Measurements from ENCODE around the gene NAALADL2.
A peak's percentile ranks its signal among the peaks of the same experiment; 100 is the strongest.

Gene NAALADL2

GRCh38 chr3:175648899-175649298 lies 789.8 kb downstream of the NAALADL2 start:
- H4K91ac ChIP-seq (ENCODE audit: low read depth, low read length): no peak overlapping the region
- no peak overlapping the region for H3K4me3 ChIP-seq (ENCODE audit: low read depth, low read length)
- H3K4me2 ChIP-seq (ENCODE audit: low read length): no peak overlapping the region
- no peak overlapping the region for H3K14ac ChIP-seq (ENCODE audit: low read length)
- H3K27me3 ChIP-seq (ENCODE audit: insufficient read depth, low read length): no peaks in the 10 kb centered on the region
- no peak overlapping the region for H4K8ac ChIP-seq (ENCODE audit: low read depth, low read length)
- H3K18ac ChIP-seq (ENCODE audit: low read length): no peak overlapping the region
- H3K27ac ChIP-seq (ENCODE audit: low read depth, low read length): no peak overlapping the region
- H2BK120ac ChIP-seq (ENCODE audit: insufficient read depth, low read length, poor library complexity): no peak overlapping the region
- H2AFZ ChIP-seq (ENCODE audit: insufficient read depth, low read length, poor library complexity): no peak overlapping the region
- H3K4me1 ChIP-seq (ENCODE audit: control insufficient read depth in 1 of 2, insufficient read depth in 2 of 2, low read length in 2 of 2): no peaks in the 10 kb centered on the region
- H3K23ac ChIP-seq (ENCODE audit: low read length): no peak overlapping the region
- no peak overlapping the region for H3K4ac ChIP-seq (ENCODE audit: low read depth, low read length)
- H3K36me3 ChIP-seq (ENCODE audit: control insufficient read depth in 1 of 2, insufficient read depth in 2 of 2, low read length in 2 of 2): no peaks in the 10 kb centered on the region
- no peak overlapping the region for H2BK5ac ChIP-seq (ENCODE audit: low read depth, low read length, poor library complexity)
- H2AK5ac ChIP-seq (ENCODE audit: low read length): no peak overlapping the region
- H4K12ac ChIP-seq (ENCODE audit: low read depth, low read length): no peak overlapping the region
- no peaks in the 10 kb centered on the region for H3K79me2 ChIP-seq (ENCODE audit: control insufficient read depth, insufficient read depth, low read length, poor library complexity)
- H2BK12ac ChIP-seq (ENCODE audit: low read length): no peak overlapping the region
- DNase-seq: no peak
- H3K9ac ChIP-seq (ENCODE audit: low read length): no peak overlapping the region
- H3K9me3 ChIP-seq (ENCODE audit: insufficient read depth, low read depth, low read length): no peaks in the 10 kb centered on the region
- H3K79me1 ChIP-seq (ENCODE audit: low read length): no peaks in the 10 kb centered on the region

GRCh38 chr3:175651716-175652115 lies 792.6 kb downstream of the NAALADL2 start:
- DNase-seq: no peak
- Histone ChIP-seq H3K79me1 (ENCODE audit: low read length) (no peaks in the 10 kb centered on the region), H3K18ac (ENCODE audit: low read length) (no peak overlapping the region), H3K23ac (ENCODE audit: low read length) (no peak overlapping the region), H4K8ac (ENCODE audit: low read depth, low read length) (no peak overlapping the region), H3K4me3 (ENCODE audit: low read depth, low read length) (no peak overlapping the region), H2AK5ac (ENCODE audit: low read length) (no peak overlapping the region), H3K4ac (ENCODE audit: low read depth, low read length) (no peak overlapping the region), H3K27me3 (ENCODE audit: insufficient read depth, low read length) (no peaks in the 10 kb centered on the region), H2BK120ac (ENCODE audit: insufficient read depth, low read length, poor library complexity) (no peak overlapping the region), H3K9me3 (ENCODE audit: insufficient read depth, low read depth, low read length) (no peaks in the 10 kb centered on the region), H2BK5ac (ENCODE audit: low read depth, low read length, poor library complexity) (no peak overlapping the region), H2BK12ac (ENCODE audit: low read length) (no peak overlapping the region), H3K14ac (ENCODE audit: low read length) (no peak overlapping the region), H2AFZ (ENCODE audit: insufficient read depth, low read length, poor library complexity) (no peak overlapping the region), H4K91ac (ENCODE audit: low read depth, low read length) (no peak overlapping the region), H3K27ac (ENCODE audit: low read depth, low read length) (no peak overlapping the region), H3K79me2 (ENCODE audit: control insufficient read depth, insufficient read depth, low read length, poor library complexity) (no peaks in the 10 kb centered on the region), H3K9ac (ENCODE audit: low read length) (no peak overlapping the region), H3K36me3 (ENCODE audit: control insufficient read depth in 1 of 2, insufficient read depth in 2 of 2, low read length in 2 of 2) (no peaks in the 10 kb centered on the region), H4K12ac (ENCODE audit: low read depth, low read length) (no peak overlapping the region), H3K4me1 (ENCODE audit: control insufficient read depth in 1 of 2, insufficient read depth in 2 of 2, low read length in 2 of 2) (no peaks in the 10 kb centered on the region), H3K4me2 (ENCODE audit: low read length) (no peak overlapping the region)
- WGBS (ENCODE audit: extremely low coverage, insufficient coverage, insufficient read length): no CpG with 5 or more reads among the region's 5 CpGs

DNA sequence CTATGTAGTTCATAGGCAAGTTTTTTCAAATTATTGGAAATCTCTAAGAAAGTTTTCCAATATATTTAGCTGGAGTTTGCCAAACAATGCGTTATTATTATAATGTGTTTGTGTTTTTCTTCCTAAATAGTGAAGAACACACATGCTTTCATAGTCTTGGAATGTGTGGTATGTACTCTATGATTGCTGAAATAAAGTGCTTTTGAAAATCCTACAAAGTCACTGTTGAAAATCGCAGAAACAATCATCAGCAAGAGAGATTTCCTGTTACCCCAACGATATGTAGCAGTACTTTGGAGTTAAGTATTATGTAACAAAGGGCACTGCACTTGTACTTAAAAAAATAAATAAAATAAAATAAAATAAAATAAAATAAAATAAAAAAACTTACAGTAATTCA lies 796.2 kb downstream of the NAALADL2 start:
- Histone ChIP-seq H3K9ac (ENCODE audit: low read length) (no peak overlapping the region), H2BK120ac (ENCODE audit: insufficient read depth, low read length, poor library complexity) (no peak overlapping the region), H3K36me3 (ENCODE audit: control insufficient read depth in 1 of 2, insufficient read depth in 2 of 2, low read length in 2 of 2) (no peaks in the 10 kb centered on the region), H3K18ac (ENCODE audit: low read length) (no peak overlapping the region), H4K8ac (ENCODE audit: low read depth, low read length) (no peak overlapping the region), H2BK5ac (ENCODE audit: low read depth, low read length, poor library complexity) (no peak overlapping the region), H3K27ac (ENCODE audit: low read depth, low read length) (no peak overlapping the region), H3K27me3 (ENCODE audit: insufficient read depth, low read length) (no peaks in the 10 kb centered on the region), H4K12ac (ENCODE audit: low read depth, low read length) (no peak overlapping the region), H2BK12ac (ENCODE audit: low read length) (no peak overlapping the region), H3K4me1 (ENCODE audit: control insufficient read depth in 1 of 2, insufficient read depth in 2 of 2, low read length in 2 of 2) (no peaks in the 10 kb centered on the region), H2AFZ (ENCODE audit: insufficient read depth, low read length, poor library complexity) (no peak overlapping the region), H2AK5ac (ENCODE audit: low read length) (no peak overlapping the region), H3K4me3 (ENCODE audit: low read depth, low read length) (no peak overlapping the region), H3K79me2 (ENCODE audit: control insufficient read depth, insufficient read depth, low read length, poor library complexity) (no peaks in the 10 kb centered on the region), H3K79me1 (ENCODE audit: low read length) (no peaks in the 10 kb centered on the region), H3K4me2 (ENCODE audit: low read length) (no peak overlapping the region), H3K9me3 (ENCODE audit: insufficient read depth, low read depth, low read length) (no peaks in the 10 kb centered on the region), H3K14ac (ENCODE audit: low read length) (no peak overlapping the region), H3K4ac (ENCODE audit: low read depth, low read length) (no peak overlapping the region), H3K23ac (ENCODE audit: low read length) (no peak overlapping the region), H4K91ac (ENCODE audit: low read depth, low read length) (no peak overlapping the region)
- peak in 1 of 2 donors; percentile 26 for DNase-seq
- WGBS (ENCODE audit: extremely low coverage, insufficient coverage, insufficient read length): no CpG with 5 or more reads among the region's 3 CpGs

DNA sequence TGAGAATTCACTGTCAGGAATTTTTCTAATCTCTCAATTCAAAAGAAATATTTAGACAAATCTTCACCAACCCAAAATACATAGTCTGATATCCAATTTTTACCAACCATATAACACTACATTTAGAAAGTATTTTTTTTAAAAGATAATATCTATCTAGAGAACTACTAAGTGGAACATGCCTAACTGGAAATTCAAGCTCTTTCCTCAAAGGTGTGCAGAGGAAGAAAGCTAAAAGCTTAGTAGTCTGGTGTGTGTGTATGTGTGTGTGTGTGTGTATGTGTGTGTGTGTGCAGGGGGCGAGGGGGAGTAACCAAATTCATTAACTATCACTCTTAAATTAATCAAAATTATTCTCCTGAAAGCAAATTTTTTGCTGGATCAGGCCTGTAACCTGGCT lies 797.3 kb downstream of the NAALADL2 start:
- no peak overlapping the region for H3K4me2 ChIP-seq (ENCODE audit: low read length)
- H2BK12ac ChIP-seq (ENCODE audit: low read length): no peak overlapping the region
- H3K79me1 ChIP-seq (ENCODE audit: low read length): no peaks in the 10 kb centered on the region
- H2AK5ac ChIP-seq (ENCODE audit: low read length): no peak overlapping the region
- no peak overlapping the region for H2BK5ac ChIP-seq (ENCODE audit: low read depth, low read length, poor library complexity)
- H3K18ac ChIP-seq (ENCODE audit: low read length): no peak overlapping the region
- H3K9ac ChIP-seq (ENCODE audit: low read length): no peak overlapping the region
- H3K79me2 ChIP-seq (ENCODE audit: control insufficient read depth, insufficient read depth, low read length, poor library complexity): no peaks in the 10 kb centered on the region
- H3K36me3 ChIP-seq (ENCODE audit: control insufficient read depth in 1 of 2, insufficient read depth in 2 of 2, low read length in 2 of 2): no peaks in the 10 kb centered on the region
- no peak overlapping the region for H4K8ac ChIP-seq (ENCODE audit: low read depth, low read length)
- H2BK120ac ChIP-seq (ENCODE audit: insufficient read depth, low read length, poor library complexity): no peak overlapping the region
- peak; percentile 10 to 76 for DNase-seq
- no peak overlapping the region for H3K14ac ChIP-seq (ENCODE audit: low read length)
- H3K4me1 ChIP-seq (ENCODE audit: control insufficient read depth in 1 of 2, insufficient read depth in 2 of 2, low read length in 2 of 2): no peaks in the 10 kb centered on the region
- H3K27ac ChIP-seq (ENCODE audit: low read depth, low read length): no peak overlapping the region
- H2AFZ ChIP-seq (ENCODE audit: insufficient read depth, low read length, poor library complexity): no peak overlapping the region
- H3K23ac ChIP-seq (ENCODE audit: low read length): no peak overlapping the region
- no peak overlapping the region for H4K91ac ChIP-seq (ENCODE audit: low read depth, low read length)
- H3K27me3 ChIP-seq (ENCODE audit: insufficient read depth, low read length): no peaks in the 10 kb centered on the region
- no peaks in the 10 kb centered on the region for H3K9me3 ChIP-seq (ENCODE audit: insufficient read depth, low read depth, low read length)
- no CpG with 5 or more reads among the region's 1 CpG for WGBS (ENCODE audit: extremely low coverage, insufficient coverage, insufficient read length)
- H3K4me3 ChIP-seq (ENCODE audit: low read depth, low read length): no peak overlapping the region
- H3K4ac ChIP-seq (ENCODE audit: low read depth, low read length): no peak overlapping the region
- no peak overlapping the region for H4K12ac ChIP-seq (ENCODE audit: low read depth, low read length)

Measured in trophoblast cell (in vitro differentiated cells and primary cell).